Tibial artery (tissue), 4 donors: ENCODE data around the gene ZCCHC14.

ENCODE experiments used
- DNase-seq, 2 donors: peaks; one replicate each; pipeline ENCODE4 v3.0.0-alpha.2; 2019
- H3K27ac ChIP-seq, 2 donors: fragments of 200-600 bp; sonication (generic) in 1 of 2; 1 replicate in 1 of 2; 2 replicates in 1 of 2; pipeline ENCODE4 v1.5.1; 2018 to 2019; ENCODE audit warnings: mild to moderate bottlenecking in 1 of 2
- H3K27me3 ChIP-seq, 2 donors: fragments of 200-600 bp; sonication (generic) in 1 of 2; one replicate each; pipeline versions ENCODE4 v1.5.1 to v1.6.0; 2016 to 2019
- H3K36me3 ChIP-seq, 3 donors: fragments of 200-600 bp; sonication (generic) in 2 of 3; one replicate each; pipeline ENCODE4 v1.5.1; 2016 to 2019; ENCODE audit warnings: mild to moderate bottlenecking in 2 of 3
- H3K4me1 ChIP-seq, 4 donors: fragments of 200-600 bp; sonication (generic) in 2 of 4; 1 replicate in 3 of 4; 2 replicates in 1 of 4; pipeline ENCODE4 v1.5.1; 2016 to 2019
- H3K4me3 ChIP-seq, 2 donors: fragments of 200-600 bp; sonication (generic) in 1 of 2; 1 replicate in 1 of 2; 2 replicates in 1 of 2; pipeline ENCODE4 v1.5.1; 2018 to 2019; ENCODE audit warnings: mild to moderate bottlenecking in 2 of 2
- H3K9me3 ChIP-seq, 3 donors: fragments of 200-600 bp; sonication (generic) in 1 of 3; one replicate each; pipeline ENCODE4 v1.5.1; 2016 to 2019
- CTCF ChIP-seq, 2 experiments: fragments of 200-600 bp in 1 of 2; fragments of 450-650 bp in 1 of 2; IDR thresholded peaks; one replicate each; pipeline ENCODE4 v1.5.1; 2017 to 2019; ENCODE audit warnings: antibody characterized with exemption in 2 of 2, mild to moderate bottlenecking in 1 of 2, moderate library complexity in 1 of 2
- intact Hi-C: fragments of 100-400 bp; cut with DNase I; formaldehyde crosslinking; loops from one replicate; pipeline ENCODE4 v1.15.0; 2023; ENCODE audit warnings: low total_unique reads

ZCCHC14 gene

GRCh38 chr16:87438611-87438985, 54.2 kb downstream of the ZCCHC14 start:
- no peaks in the 10 kb centered on the region for H3K9me3 ChIP-seq
- no peak overlapping the region for H3K27ac ChIP-seq
- intact Hi-C loops: no loop called here
- H3K4me1 ChIP-seq: peaks cover 0 to 22% (median 13%) of the 10 kb centered on the region in 4 donors
- TF ChIP-seq CTCF (IDR thresholded peaks at IDR 0.05): no peak
- no peak overlapping the region for H3K4me3 ChIP-seq
- peaks cover 0 to 9% (median 3%) of the 10 kb centered on the region in 3 donors for H3K36me3 ChIP-seq
- no peak for DNase-seq
- no peaks in the 10 kb centered on the region for H3K27me3 ChIP-seq

- Histone ChIP-seq H3K9me3 (no peaks in the 10 kb centered on the region), H3K27me3 (no peaks in the 10 kb centered on the region), H3K27ac (no peak overlapping the region), H3K36me3 (peaks cover 0 to 3% (median 3%) of the 10 kb centered on the region in 3 donors), H3K4me1 (peaks cover 0 to 22% (median 13%) of the 10 kb centered on the region in 4 donors), H3K4me3 (no peak overlapping the region)
- intact Hi-C loops: no loop called here
- TF ChIP-seq CTCF (IDR thresholded peaks at IDR 0.05): no peak
- no peak for DNase-seq
Observed at GRCh38 chr16:87437911-87438610, 54.8 kb downstream of the ZCCHC14 start.

- Histone ChIP-seq H3K9me3 (no peaks in the 10 kb centered on the region), H3K36me3 (peaks cover 0 to 5% (median 5%) of the 10 kb centered on the region in 3 donors), H3K4me1 (peaks cover 0 to 22% (median 13%) of the 10 kb centered on the region in 4 donors), H3K4me3 (no peak overlapping the region), H3K27me3 (no peaks in the 10 kb centered on the region), H3K27ac (no peak overlapping the region)
- no peak for TF ChIP-seq CTCF (IDR thresholded peaks at IDR 0.05)
- DNase-seq: no peak
- intact Hi-C loops: no loop called here
Observed at GRCh38 chr16:87437327-87437726, 55.5 kb downstream of the ZCCHC14 start.

GRCh38 chr16:87436225-87437172, 56.3 kb downstream of the ZCCHC14 start:
- DNase-seq: no peak
- peak overlapping the region in 1 of 2 donors; percentile 1 for H3K4me3 ChIP-seq
- intact Hi-C loops: no loop called here
- TF ChIP-seq CTCF (IDR thresholded peaks at IDR 0.05): no peak
- H3K27me3 ChIP-seq: no peaks in the 10 kb centered on the region
- H3K9me3 ChIP-seq: no peaks in the 10 kb centered on the region
- H3K36me3 ChIP-seq: peaks cover 6 to 13% (median 10%) of the 10 kb centered on the region in 3 donors
- H3K27ac ChIP-seq: peak overlapping the region; percentile 27 to 39
- H3K4me1 ChIP-seq: peaks cover 0 to 22% (median 13%) of the 10 kb centered on the region in 4 donors

- TF ChIP-seq CTCF (IDR thresholded peaks at IDR 0.05): no peak
- Histone ChIP-seq H3K27ac (peak overlapping the region; percentile 27 to 39), H3K36me3 (peaks cover 8 to 20% (median 11%) of the 10 kb centered on the region in 3 donors), H3K9me3 (no peaks in the 10 kb centered on the region), H3K4me1 (peaks cover 0 to 22% (median 13%) of the 10 kb centered on the region in 4 donors), H3K27me3 (no peaks in the 10 kb centered on the region), H3K4me3 (peak overlapping the region in 1 of 2 donors; percentile 1)
- DNase-seq: peak in 1 of 2 donors; percentile 37
- intact Hi-C loops: no loop called here
Observed at GRCh38 chr16:87435372-87436224, 57.2 kb downstream of the ZCCHC14 start.
